ENCODE measurements around the gene C14orf132. TPM values are rescaled to one million over a fixed set of nuclear protein-coding genes. Genes with fewer than 3 reads are reported as not detected.
A peak's percentile ranks its signal among the peaks of the same experiment; 100 is the strongest.

Gene C14orf132
- total RNA-seq, 1 experiment from 2014 or later, result 1.3 TPM

DNA sequence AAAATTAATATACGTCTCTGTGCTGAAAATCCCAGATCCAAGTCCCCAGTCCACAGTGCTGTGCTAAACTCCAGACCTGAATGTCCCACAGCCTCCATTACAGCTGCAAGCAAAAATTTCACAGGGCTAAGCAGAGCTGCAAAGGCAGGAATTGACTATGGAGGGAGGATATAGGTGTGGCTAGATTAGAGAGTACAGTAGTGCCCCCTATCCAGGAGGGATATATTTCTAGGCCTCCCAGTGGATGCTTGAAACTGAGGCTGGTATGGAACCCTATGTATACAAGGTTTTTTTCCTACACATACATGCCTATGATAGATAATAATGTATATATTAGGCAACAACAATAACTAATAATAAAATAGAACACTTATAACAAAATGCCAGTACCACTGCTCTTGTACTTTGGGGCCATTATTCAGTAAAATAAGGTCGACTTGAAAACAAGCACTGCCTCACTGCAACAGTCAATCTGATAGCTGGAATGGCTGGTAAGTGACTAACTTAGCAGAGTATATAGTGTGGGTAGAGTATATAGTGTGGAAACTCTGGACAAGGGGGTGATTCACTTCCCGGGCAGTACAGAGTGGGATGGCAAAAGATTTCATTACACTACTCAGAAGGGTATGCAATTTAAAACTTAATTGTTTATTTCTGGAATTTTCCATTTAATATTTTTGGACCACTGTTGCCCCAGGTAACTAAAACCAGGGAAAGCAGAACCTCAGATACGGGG is 82.7 kb downstream of the C14orf132 start:
- no peak for DNase-seq (ENCODE audit: low read depth)
- in situ Hi-C loops (cut with HindIII; ENCODE audit: low pct_unique_long_range_greater_than_20kb, low sequenced_read_pairs), result no loop called here

DNA sequence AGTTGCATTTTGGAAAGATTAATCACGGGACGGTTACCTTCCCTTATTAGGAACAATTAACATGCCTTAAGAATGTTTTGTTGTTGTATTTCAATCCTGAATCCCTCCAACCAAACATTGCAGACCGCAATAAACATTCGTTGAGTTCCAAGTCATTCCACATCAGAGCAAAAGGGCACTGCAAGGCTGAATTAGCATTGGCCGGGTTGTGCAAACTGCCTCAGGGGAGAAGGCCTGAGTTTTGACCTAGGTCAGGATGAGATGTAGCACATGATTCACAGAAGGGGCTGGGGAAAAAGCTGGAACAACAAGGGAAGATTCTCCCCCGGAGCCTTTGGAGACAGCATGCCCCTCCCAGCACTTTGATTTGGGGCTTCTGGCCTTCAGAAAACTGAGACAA is 83.3 kb downstream of the C14orf132 start:
- in situ Hi-C loops (cut with HindIII; ENCODE audit: low pct_unique_long_range_greater_than_20kb, low sequenced_read_pairs), result no loop called here
- no peak for DNase-seq (ENCODE audit: low read depth)

DNA sequence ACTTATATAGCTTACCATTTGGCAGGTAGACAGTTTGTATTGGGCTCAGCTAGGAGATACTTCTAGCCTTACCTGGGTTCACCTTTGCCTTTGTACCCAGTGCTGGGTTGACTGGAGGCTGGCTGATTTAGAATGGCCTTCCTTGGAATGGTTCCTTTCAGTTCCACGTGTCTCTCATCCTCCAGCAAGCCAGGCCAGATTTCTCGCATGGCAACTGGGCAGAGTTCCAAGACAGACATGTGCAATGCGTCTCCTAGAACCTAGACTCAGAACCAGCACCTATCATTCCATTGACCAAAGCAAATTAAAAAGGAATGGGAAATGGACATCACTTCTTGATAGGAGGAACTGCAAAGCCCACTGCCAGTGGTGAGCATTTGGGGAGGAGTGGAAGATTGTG is 86.4 kb downstream of the C14orf132 start:
- in situ Hi-C loops (cut with HindIII; ENCODE audit: low pct_unique_long_range_greater_than_20kb, low sequenced_read_pairs), result no loop called here
- DNase-seq (ENCODE audit: low read depth), result no peak

DNA sequence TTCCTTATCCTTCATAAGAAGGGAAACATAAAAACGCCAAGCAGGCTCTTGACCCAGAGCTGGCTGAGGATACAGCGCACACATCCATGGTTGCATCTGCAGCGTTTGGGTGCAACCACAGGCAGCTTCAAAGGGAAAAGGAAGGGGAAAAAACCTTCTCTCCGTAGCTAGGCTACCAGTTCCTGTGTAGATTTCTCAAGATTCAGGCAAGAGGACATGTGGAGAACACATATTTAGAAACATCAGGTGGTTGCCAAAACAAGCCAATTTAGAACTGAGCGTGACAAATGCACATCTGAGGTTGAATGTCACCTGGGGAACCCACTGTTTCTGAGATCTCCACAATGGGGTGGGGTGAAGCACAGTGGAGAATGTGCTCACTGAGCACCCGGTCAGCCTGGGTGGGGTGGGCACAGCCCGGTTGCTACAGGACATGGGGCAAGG is 87.2 kb downstream of the C14orf132 start:
- no peak for DNase-seq (ENCODE audit: low read depth)
- in situ Hi-C loops (cut with HindIII; ENCODE audit: low pct_unique_long_range_greater_than_20kb, low sequenced_read_pairs), result no loop called here

DNA sequence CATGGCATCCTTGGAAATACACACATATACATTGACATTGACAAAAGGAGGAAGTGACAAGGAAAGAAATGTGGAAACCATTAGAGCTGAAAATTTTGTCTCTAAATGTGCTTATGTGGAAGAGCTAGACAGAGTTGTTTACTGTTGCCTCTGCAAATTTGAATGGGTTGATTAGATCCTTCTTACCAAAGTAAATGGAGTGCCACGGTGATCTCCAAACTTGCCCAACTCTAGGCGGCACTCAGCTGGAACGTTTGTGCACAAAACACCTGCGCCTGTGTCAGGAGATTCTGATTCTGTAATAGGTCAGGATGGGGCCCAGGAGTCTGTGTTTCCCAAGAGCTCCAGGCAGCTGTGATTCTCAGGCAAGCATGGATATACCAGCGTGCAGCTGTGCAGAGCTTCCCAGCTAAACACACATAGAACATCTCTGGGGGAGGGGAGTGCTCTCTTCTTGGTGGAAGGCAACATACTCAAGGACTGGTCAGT is 87.7 kb downstream of the C14orf132 start:
- in situ Hi-C loops (cut with HindIII; ENCODE audit: low pct_unique_long_range_greater_than_20kb, low sequenced_read_pairs), result no loop called here
- DNase-seq (ENCODE audit: low read depth), result no peak

DNA sequence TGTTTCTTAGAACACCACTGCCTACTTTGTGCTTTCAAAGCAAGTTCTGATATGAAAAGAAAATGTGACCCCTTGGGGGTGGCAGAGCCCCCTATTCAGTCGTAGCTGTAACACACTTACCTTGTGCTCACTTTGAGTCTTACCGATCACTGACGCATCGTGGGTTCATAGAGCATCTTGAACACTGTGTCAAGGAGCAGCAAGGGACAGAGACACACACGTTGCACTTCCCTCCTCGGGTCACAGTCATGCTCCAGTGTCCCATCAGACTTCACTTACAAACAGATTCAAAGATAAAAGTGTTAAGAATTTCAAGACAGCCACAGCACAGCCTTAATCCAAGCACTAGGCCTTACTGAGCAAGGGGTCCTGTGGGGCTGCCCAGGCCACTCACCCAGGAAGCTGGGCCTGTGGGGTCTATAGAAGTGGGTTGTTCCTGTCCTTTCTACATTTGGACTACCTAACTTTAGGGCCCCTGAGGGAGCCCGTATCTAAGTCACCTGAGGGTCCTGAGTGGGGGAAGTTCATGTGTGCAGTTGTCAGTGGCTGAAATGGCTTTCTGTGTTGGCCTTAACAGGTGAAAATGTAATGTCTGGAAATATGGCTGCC is 90.1 kb downstream of the C14orf132 start:
- in situ Hi-C loops (cut with HindIII; ENCODE audit: low pct_unique_long_range_greater_than_20kb, low sequenced_read_pairs), result no loop called here
- no peak for DNase-seq (ENCODE audit: low read depth)

DNA sequence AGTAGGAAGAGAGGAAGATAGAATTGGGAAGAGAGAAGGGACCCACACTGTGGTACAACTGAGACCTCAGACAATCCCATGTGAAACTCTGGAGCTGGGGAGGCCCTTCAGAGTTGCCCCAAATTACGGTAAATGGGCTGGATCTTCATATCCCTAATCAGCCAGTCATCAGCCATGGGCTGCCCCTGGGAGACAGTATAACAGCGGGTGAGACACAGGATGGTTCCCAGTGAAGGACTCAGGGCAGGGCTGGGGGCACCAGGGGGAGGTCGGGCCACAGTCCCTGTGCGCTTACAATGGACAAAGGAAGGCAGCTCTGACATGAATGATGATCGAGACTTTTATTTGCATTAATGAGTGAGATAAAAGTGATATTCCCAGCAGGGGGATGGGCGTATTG is 91.2 kb downstream of the C14orf132 start:
- in situ Hi-C loops (cut with HindIII; ENCODE audit: low pct_unique_long_range_greater_than_20kb, low sequenced_read_pairs), result no loop called here
- no peak for DNase-seq (ENCODE audit: low read depth)

DNA sequence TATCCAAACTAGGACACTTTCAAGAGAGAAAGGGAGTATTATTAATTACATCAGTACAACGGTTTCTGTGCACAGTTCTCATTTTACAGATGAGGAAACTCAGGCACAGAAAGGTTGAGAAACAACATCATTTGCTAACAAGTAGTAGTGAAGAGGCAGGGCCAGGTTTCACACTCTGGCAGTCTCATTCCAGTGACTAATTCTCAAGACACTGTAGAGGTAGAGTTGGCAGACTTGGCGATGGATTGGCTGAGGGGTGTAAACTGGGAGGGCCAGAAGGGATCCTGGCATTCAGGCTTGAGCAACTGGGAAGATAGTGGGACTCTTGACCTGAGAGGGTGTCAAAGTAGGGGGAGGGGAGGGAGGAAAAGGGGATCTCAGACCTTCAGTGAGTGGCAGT is 91.7 kb downstream of the C14orf132 start:
- peak; percentile 8 for DNase-seq (ENCODE audit: low read depth)
- in situ Hi-C loops (cut with HindIII; ENCODE audit: low pct_unique_long_range_greater_than_20kb, low sequenced_read_pairs), result no loop called here

DNA sequence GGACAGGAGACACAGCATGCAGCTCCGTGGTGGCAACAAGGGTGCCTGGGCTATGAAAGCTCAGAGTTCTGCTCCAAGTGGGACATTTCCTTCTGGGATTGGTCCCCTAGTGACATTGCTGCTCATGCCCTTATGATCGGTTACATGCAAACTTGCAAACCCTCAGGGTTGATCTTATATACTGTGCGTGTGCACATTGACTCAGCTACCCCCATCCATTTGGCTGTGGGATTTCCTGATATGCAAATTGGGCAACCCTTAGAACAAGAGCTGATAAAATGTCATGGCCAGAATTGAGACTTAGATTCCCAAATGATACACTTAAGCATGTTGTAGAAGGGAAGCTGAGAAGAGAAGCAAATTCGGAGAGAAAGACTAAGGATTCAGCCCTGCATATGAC is 92.7 kb downstream of the C14orf132 start:
- no peak for DNase-seq (ENCODE audit: low read depth)
- in situ Hi-C loops (cut with HindIII; ENCODE audit: low pct_unique_long_range_greater_than_20kb, low sequenced_read_pairs), result no loop called here

DNA sequence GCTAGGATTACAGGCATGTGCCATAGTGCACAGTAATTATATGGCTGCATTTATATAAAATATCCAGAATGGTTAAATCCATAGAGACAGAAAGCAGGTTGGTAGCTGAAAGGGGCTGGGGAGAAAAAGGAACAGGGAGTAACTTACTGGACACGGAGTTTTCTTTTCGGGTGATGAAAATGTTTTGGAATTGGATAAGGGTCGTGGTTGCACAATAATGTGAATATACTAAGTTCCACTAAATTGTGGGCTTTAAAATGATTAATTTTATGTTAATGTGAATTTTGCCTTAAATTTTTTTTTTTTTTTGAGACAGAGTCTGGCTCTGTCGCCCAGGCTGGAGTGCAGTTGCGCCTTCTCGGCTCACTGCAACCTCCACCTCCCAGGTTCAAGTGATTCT is 95.3 kb downstream of the C14orf132 start:
- no peak for DNase-seq (ENCODE audit: low read depth)
- in situ Hi-C loops (cut with HindIII; ENCODE audit: low pct_unique_long_range_greater_than_20kb, low sequenced_read_pairs), result no loop called here

DNA sequence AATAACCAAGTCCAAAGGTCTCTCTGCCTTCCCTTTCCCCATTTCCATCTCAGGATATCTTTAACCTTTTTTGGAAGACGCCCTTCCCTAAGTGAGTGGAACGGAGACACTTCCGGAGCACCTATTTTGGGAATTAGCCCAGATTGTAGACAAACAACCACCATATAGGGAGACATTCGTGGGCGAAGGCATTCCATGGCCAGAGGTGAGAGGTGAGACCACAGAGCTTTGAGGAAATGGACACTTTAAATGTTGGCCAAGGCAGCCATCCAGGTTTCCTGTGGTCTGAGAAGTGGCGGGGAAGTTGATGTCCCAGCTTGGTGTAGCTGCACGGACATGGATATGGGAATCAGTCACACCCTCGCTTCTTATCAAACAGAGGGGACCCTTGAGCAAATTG is 96.1 kb downstream of the C14orf132 start:
- in situ Hi-C loops (cut with HindIII; ENCODE audit: low pct_unique_long_range_greater_than_20kb, low sequenced_read_pairs), result no loop called here
- peak; percentile 17 for DNase-seq (ENCODE audit: low read depth)

DNA sequence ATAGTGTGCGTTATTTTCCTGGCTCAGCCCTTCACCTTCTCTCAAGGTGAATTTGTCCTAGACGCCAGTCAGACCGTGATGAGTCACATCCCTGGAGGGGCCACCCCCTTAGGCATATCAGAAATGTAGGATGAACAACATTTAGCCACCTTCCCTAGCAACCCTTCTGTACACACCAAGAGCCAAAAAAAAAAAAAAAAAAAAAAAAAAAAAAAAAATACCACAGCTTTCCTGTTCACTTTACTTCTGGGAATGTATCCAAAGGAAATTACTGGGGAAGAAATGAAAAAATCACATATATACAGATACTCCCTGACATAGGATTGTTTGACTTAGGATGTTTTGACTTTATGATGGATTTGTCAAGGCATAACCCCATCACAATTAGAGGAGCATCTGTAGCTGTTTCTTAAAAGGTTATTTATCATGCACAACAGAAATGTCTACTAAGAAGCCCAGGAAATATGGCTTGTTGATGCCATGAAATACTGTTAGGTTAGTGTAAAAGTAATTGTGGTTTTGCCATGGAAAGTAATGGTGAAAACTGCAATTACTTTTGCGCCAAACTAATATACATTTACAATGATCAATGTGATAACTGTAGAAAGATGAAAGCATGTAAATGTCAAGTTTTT is 97.3 kb downstream of the C14orf132 start:
- in situ Hi-C loops (cut with HindIII; ENCODE audit: low pct_unique_long_range_greater_than_20kb, low sequenced_read_pairs), result no loop called here
- DNase-seq (ENCODE audit: low read depth), result peak; percentile 44

DNA sequence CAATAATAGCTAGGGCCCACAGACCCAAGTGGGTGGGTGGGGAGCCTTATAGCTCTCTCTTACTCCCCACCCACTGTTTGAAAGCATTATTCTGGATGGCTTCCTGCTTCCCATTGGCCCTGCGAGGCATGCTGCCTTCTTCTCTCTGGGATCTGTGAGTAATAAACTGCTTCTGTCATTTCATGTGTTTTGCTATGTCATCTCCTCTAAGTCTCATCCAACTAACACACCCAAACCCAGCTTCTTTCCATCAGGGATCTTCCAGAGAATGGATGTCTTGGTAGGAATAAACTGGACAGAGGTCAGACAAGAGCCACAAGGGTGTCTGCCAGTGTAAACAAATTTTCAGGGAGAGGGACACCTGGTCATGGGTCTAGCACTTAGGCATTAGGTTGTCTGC is 99.1 kb downstream of the C14orf132 start:
- peak; percentile 47 for DNase-seq (ENCODE audit: low read depth)

DNA sequence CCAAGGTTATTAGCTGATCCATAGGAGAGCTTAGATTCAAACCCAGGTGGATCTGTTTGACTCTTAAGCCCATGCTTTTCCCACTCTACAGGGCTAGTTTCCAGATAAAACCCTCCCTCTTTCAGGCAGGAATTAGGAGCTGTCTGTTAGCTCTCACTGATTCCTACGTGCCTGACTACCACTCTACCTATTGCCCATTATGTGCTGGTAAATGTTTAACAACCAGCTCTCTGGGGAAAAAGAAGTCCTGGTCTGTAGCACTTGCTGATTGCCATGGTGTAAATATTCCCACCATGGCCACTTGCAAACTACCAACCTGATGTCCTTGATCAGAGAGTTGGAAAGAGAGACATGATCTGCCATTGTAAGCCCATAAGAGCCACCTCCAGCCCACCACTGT is 100.0 kb downstream of the C14orf132 start:
- DNase-seq (ENCODE audit: low read depth), result peak; percentile 8
- in situ Hi-C loops (cut with HindIII; ENCODE audit: low pct_unique_long_range_greater_than_20kb, low sequenced_read_pairs), result no loop called here

More for the DNA sequence above, 99.1 kb downstream of the C14orf132 start:
- in situ Hi-C loops (cut with HindIII; ENCODE audit: low pct_unique_long_range_greater_than_20kb, low sequenced_read_pairs), result no loop called here

DNA sequence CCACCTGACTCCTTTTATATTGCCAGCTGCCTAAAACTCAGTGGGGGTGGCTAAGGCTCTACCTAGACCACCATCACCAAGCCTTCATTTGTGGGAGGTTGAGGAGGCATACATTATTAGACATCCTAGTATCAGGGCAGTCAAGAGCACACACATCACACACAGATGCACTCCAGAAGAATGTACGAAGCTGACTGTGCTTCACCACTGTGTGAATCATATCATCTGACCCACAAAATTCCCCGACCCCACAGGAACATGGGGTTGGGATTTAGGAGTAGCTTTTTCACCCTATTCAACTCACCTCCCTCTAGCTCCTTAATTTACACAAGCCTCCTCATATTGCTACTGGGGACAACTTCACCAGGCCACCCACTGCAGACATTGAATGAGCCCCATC is 100.7 kb downstream of the C14orf132 start:
- in situ Hi-C loops (cut with HindIII; ENCODE audit: low pct_unique_long_range_greater_than_20kb, low sequenced_read_pairs), result no loop called here
- no peak for DNase-seq (ENCODE audit: low read depth)

DNA sequence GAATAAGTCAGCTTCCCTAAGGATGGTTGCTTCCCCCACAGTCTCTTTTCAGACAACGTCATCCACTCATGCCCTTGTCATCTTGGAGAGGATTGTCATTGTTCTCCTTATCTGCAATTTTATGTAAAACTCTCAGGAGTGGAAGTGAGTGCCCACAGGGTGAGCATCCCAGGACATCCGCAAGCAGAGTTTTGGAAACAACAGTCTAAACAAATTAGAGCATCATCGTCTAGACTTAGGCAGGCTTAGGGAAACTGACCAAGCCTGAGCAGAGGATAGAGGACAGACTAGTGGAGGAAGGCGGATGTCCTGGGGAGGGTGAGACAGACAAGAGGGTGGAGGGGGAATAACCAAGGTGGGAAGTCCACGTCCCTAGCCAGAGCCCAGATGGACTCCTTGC is 101.8 kb downstream of the C14orf132 start:
- in situ Hi-C loops (cut with HindIII; ENCODE audit: low pct_unique_long_range_greater_than_20kb, low sequenced_read_pairs), result no loop called here
- no peak for DNase-seq (ENCODE audit: low read depth)
